GM23338 (cell line): ENCODE measurements around the gene PANK1. TPM values are rescaled to one million over a fixed set of nuclear protein-coding genes. Genes with fewer than 3 reads are reported as not detected.

Experiments used
- ATAC-seq: fragments of 200-7000 bp; cut with Tn5 transposase; 3 replicates; pipeline ENCODE4 v1.9.1; 2020
- DNase-seq: peaks from one replicate; pipeline ENCODE4 v3.0.0-alpha.2; 2015; ENCODE audit warnings: low spot score
- H2AFZ ChIP-seq: fragments of 200-600 bp; sonication (generic); 2 replicates; pipeline ENCODE4 v1.8.0; 2016; ENCODE audit warnings: antibody characterized with exemption, mild to moderate bottlenecking, moderate library complexity
- H3F3A ChIP-seq: fragments of 200-600 bp; sonication (generic); replicated peaks from 2 replicates; pipeline ENCODE4 v1.8.0; 2017; ENCODE audit warnings: antibody characterized with exemption, mixed run types, low read depth
- H3K27ac ChIP-seq: fragments of 200-600 bp; sonication (generic); 2 replicates; pipeline ENCODE4 v1.6.1; 2016; ENCODE audit warnings: low read depth
- H3K27me3 ChIP-seq: fragments of 200-600 bp; sonication (generic); 2 replicates; pipeline ENCODE4 v1.8.0; 2016; ENCODE audit warnings: mild to moderate bottlenecking, mixed run types, moderate library complexity; ENCODE audit not compliant: insufficient read depth
- H3K36me3 ChIP-seq: fragments of 200-600 bp; sonication (generic); 2 replicates; pipeline ENCODE4 v1.8.0; 2016; ENCODE audit warnings: mild to moderate bottlenecking; ENCODE audit not compliant: insufficient read depth
- H3K4me1 ChIP-seq: fragments of 200-600 bp; sonication (generic); 2 replicates; pipeline ENCODE4 v1.8.0; 2016; ENCODE audit warnings: mild to moderate bottlenecking, moderate library complexity; ENCODE audit not compliant: insufficient read depth
- H3K4me2 ChIP-seq: fragments of 200-600 bp; sonication (generic); 2 replicates; pipeline ENCODE4 v1.7.1; 2017; ENCODE audit warnings: mixed run types
- H3K4me3 ChIP-seq: fragments of 200-600 bp; sonication (generic); 2 replicates; pipeline ENCODE4 v1.6.1; 2016; ENCODE audit warnings: mixed run types
- H3K79me2 ChIP-seq: fragments of 200-600 bp; sonication (generic); replicated peaks from 2 replicates; pipeline ENCODE4 v1.8.0; 2017; ENCODE audit warnings: mild to moderate bottlenecking; ENCODE audit not compliant: insufficient read depth
- H3K9me2 ChIP-seq: fragments of 200-600 bp; sonication (generic); 2 replicates; pipeline ENCODE4 v1.8.0; 2017; ENCODE audit not compliant: insufficient read depth
- H4K20me1 ChIP-seq: fragments of 200-600 bp; sonication (generic); replicated peaks from 2 replicates; pipeline ENCODE4 v1.8.0; 2017; ENCODE audit warnings: mild to moderate bottlenecking; ENCODE audit not compliant: insufficient read depth
- H3K27ac Mint-ChIP-seq: 2 replicates; pipeline ENCODE4 v1.8.0; 2020; ENCODE audit warnings: inconsistent platforms, mild to moderate bottlenecking, moderate library complexity, mixed read lengths
- H3K27me3 Mint-ChIP-seq: 3 replicates; pipeline ENCODE4 v1.8.0; 2022; ENCODE audit warnings: low read depth, mild to moderate bottlenecking, moderate library complexity, mixed read lengths, inconsistent platforms; ENCODE audit not compliant: insufficient read depth, poor library complexity
- H3K36me3 Mint-ChIP-seq: 3 replicates; pipeline ENCODE4 v1.8.0; 2021; ENCODE audit warnings: low read depth, mild to moderate bottlenecking, inconsistent platforms, moderate library complexity, mixed read lengths
- H3K4me1 Mint-ChIP-seq: 3 replicates; pipeline ENCODE4 v1.8.0; 2020; ENCODE audit warnings: mild to moderate bottlenecking, inconsistent platforms, mixed read lengths
- H3K4me3 Mint-ChIP-seq: 3 replicates; pipeline ENCODE4 v1.8.0; 2021; ENCODE audit warnings: moderate library complexity, mild to moderate bottlenecking, inconsistent platforms, mixed read lengths
- H3K9me3 Mint-ChIP-seq: 3 replicates; pipeline ENCODE4 v1.8.0; 2020; ENCODE audit warnings: moderate library complexity, mild to moderate bottlenecking, inconsistent platforms, mixed read lengths
- CREB1 ChIP-seq: fragments of 250-450 bp; sonication (Bioruptor Pico); IDR thresholded peaks from 2 replicates; pipeline ENCODE4 v1.5.0; 2020; ENCODE audit warnings: low read depth, mild to moderate bottlenecking, moderate library complexity
- CTCF ChIP-seq, 2 experiments: fragments of 200-600 bp in 1 of 2; sonication (generic) in 1 of 2; conservative IDR thresholded peaks; 2 replicates each; pipeline versions ENCODE4 v1.5.1 to v1.6.1; 2016 to 2017; ENCODE audit warnings: antibody characterized with exemption in 2 of 2, low read depth in 2 of 2, mild to moderate bottlenecking in 2 of 2, moderate library complexity in 1 of 2
- ETS1 ChIP-seq: IDR thresholded peaks from 2 replicates; pipeline ENCODE4 v1.6.1; 2016; ENCODE audit warnings: antibody characterized with exemption
- EZH2 ChIP-seq: fragments of 200-600 bp; sonication (generic); IDR thresholded peaks from one replicate; pipeline ENCODE4 v1.8.0; 2017; ENCODE audit warnings: antibody characterized with exemption, mild to moderate bottlenecking, low read depth; ENCODE audit not compliant: unreplicated experiment
- EZH2phosphoT487 ChIP-seq: fragments of 200-600 bp; sonication (generic); IDR thresholded peaks from one replicate; pipeline ENCODE4 v1.8.1; 2018; ENCODE audit warnings: antibody characterized with exemption; ENCODE audit not compliant: unreplicated experiment
- JUNB ChIP-seq: IDR thresholded peaks from one replicate; pipeline ENCODE4 v1.6.1; 2016; ENCODE audit warnings: antibody characterized with exemption; ENCODE audit not compliant: unreplicated experiment
- NANOG ChIP-seq: IDR thresholded peaks from 2 replicates; pipeline ENCODE4 v1.6.1; 2016; ENCODE audit warnings: antibody characterized with exemption, borderline replicate concordance
- POLR2AphosphoS5 ChIP-seq: IDR thresholded peaks from 2 replicates; pipeline ENCODE4 v1.6.1; 2016; ENCODE audit warnings: antibody characterized with exemption, low read depth
- STAT1 ChIP-seq: IDR thresholded peaks from one replicate; pipeline ENCODE4 v1.6.1; 2016; ENCODE audit warnings: antibody characterized with exemption; ENCODE audit not compliant: unreplicated experiment
- ZNF114 ChIP-seq: fragments of 250-450 bp; sonication (Bioruptor Pico); IDR thresholded peaks from 2 replicates; pipeline ENCODE4 v1.5.0; 2020; ENCODE audit warnings: mild to moderate bottlenecking, moderate library complexity
- ZNF331 ChIP-seq: fragments of 250-450 bp; sonication (Bioruptor Pico); IDR thresholded peaks from 2 replicates; pipeline ENCODE4 v1.5.0; 2020; ENCODE audit warnings: low read depth, mild to moderate bottlenecking, moderate library complexity
- ZNF462 ChIP-seq: fragments of 250-450 bp; sonication (Bioruptor Pico); IDR thresholded peaks from 2 replicates; pipeline ENCODE4 v1.5.0; 2020; ENCODE audit warnings: mild to moderate bottlenecking, moderate library complexity
- polyA plus RNA-seq: library from polyadenylated mRNA; unstranded; fragments of >200 nt; fragmentation: Nextera tagmentation; extraction: Ambion mirVana; gene quantifications from 2 replicates; pipeline ENCODE4 v1.2.1, GENCODE V29; 2016
- total RNA-seq: library from RNA; depleted of rRNA; stranded (reverse); fragments of >200 nt; shearing (Covaris generic); gene quantifications from 2 replicates; pipeline ENCODE4 v1.2.3, GENCODE V29; 2014

The PANK1 gene
- total and polyA plus RNA-seq, 2 experiments from 2014 or later = 15.2 to 44.7 TPM

- Histone ChIP-seq H3K79me2 (no peaks in the 10 kb centered on the region), H3F3A (no peaks in the 10 kb centered on the region), H3K4me3 (no peak overlapping the region), H3K27me3 (no peaks in the 10 kb centered on the region), H2AFZ (no peak overlapping the region), H4K20me1 (no peaks in the 10 kb centered on the region), H3K27ac (no peak overlapping the region), H3K36me3 (no peaks in the 10 kb centered on the region), H3K9me2 (no peaks in the 10 kb centered on the region), H3K4me1 (no peaks in the 10 kb centered on the region), H3K4me2 (no peak overlapping the region)
- TF ChIP-seq CTCF (conservative IDR thresholded peaks at IDR 0.05; ENCODE audit: low read depth in 2 of 2) = no peak
- no peak for TF ChIP-seq ETS1
- TF ChIP-seq POLR2AphosphoS5 = no peak
- TF ChIP-seq EZH2 = no peak
- no peak for TF ChIP-seq CREB1 (CRISPR knock-in tag)
- no peak for TF ChIP-seq STAT1
- no peak for TF ChIP-seq ZNF331 (CRISPR knock-in tag)
- no peak for TF ChIP-seq ZNF114 (CRISPR knock-in tag)
- TF ChIP-seq NANOG = no peak
- no peak for TF ChIP-seq JUNB
- TF ChIP-seq ZNF462 = no peak
- no peak for TF ChIP-seq EZH2phosphoT487
- Mint-ChIP-seq H3K4me1 (peaks cover 3% of the 10 kb centered on the region; the same call in 2 of the 3 replicates), H3K4me3 (no peak overlapping the region), H3K27ac (no peak overlapping the region), H3K36me3 (peaks cover 26% of the 10 kb centered on the region), H3K9me3 (peaks cover 22% of the 10 kb centered on the region), H3K27me3 (no peaks in the 10 kb centered on the region)
- no peak for DNase-seq
- ATAC-seq = no peak
Observed at GRCh38 chr10:89659143-89660131, 14.4 kb upstream of the PANK1 start.
